B cell (primary cell): ENCODE measurements around the gene TGFBR3.

ENCODE experiments used
- EZH2 ChIP-seq: IDR thresholded peaks from 2 replicates; pipeline ENCODE4 v1.6.1; 2012; ENCODE audit warnings: borderline replicate concordance, low read depth, mild to moderate bottlenecking, moderate library complexity, low read length; ENCODE audit not compliant: insufficient read depth, poor library complexity, severe bottlenecking
- TF ChIP-seq, protein P1 (sequence below): fragments of 200-600 bp; IDR thresholded peaks from one replicate; pipeline ENCODE4 v1.8.0; 2022; ENCODE audit warnings: antibody characterized with exemption, mild to moderate bottlenecking

- TF ChIP-seq, protein P1, sequence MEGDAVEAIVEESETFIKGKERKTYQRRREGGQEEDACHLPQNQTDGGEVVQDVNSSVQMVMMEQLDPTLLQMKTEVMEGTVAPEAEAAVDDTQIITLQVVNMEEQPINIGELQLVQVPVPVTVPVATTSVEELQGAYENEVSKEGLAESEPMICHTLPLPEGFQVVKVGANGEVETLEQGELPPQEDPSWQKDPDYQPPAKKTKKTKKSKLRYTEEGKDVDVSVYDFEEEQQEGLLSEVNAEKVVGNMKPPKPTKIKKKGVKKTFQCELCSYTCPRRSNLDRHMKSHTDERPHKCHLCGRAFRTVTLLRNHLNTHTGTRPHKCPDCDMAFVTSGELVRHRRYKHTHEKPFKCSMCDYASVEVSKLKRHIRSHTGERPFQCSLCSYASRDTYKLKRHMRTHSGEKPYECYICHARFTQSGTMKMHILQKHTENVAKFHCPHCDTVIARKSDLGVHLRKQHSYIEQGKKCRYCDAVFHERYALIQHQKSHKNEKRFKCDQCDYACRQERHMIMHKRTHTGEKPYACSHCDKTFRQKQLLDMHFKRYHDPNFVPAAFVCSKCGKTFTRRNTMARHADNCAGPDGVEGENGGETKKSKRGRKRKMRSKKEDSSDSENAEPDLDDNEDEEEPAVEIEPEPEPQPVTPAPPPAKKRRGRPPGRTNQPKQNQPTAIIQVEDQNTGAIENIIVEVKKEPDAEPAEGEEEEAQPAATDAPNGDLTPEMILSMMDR, result no peak
- no peak for TF ChIP-seq EZH2
Observed at GRCh38 chr1:91703095-91703494, 182.9 kb downstream of the TGFBR3 start.
